ENCODE measurements around the gene CARD11.

- TF ChIP-seq EZH2 (IDR thresholded peaks at IDR 0.05; ENCODE audit: borderline replicate concordance, insufficient read depth, low read depth, low read length, poor library complexity, severe bottlenecking), result no peak
- TF ChIP-seq CTCF (IDR thresholded peaks at IDR 0.05), result no peak
Measured at GRCh38 chr7:2862831-2863361, 180.8 kb downstream of the CARD11 start.
